HepG2 (cell line): ENCODE measurements around the gene OR7G3. TPM values are rescaled to one million over a fixed set of nuclear protein-coding genes. Genes with fewer than 3 reads are reported as not detected.
A peak's percentile ranks its signal among the peaks of the same experiment; 100 is the strongest.

Source experiments
- ARID2 ChIP-seq: sonication (generic); formaldehyde crosslinking; IDR thresholded peaks from 2 replicates; pipeline ENCODE4 v1.8.1; 2022; ENCODE audit warnings: mild to moderate bottlenecking, missing genetic modification reagents, borderline replicate concordance
- CBX1 ChIP-seq: IDR thresholded peaks from one replicate; pipeline ENCODE4 v1.6.1; 2016; ENCODE audit warnings: antibody characterized with exemption, low read depth
- CENPT ChIP-seq: sonication (generic); formaldehyde crosslinking; IDR thresholded peaks from 2 replicates; pipeline ENCODE4 v1.8.0; 2022; ENCODE audit warnings: low read depth, mild to moderate bottlenecking, moderate library complexity, missing genetic modification reagents
- GABPB1 ChIP-seq: IDR thresholded peaks from 2 replicates; pipeline ENCODE4 v1.6.1; 2016; ENCODE audit warnings: mild to moderate bottlenecking, missing genetic modification reagents, moderate library complexity, missing compliant biosample characterization
- GPN1 ChIP-seq: sonication (generic); formaldehyde crosslinking; IDR thresholded peaks from 2 replicates; pipeline ENCODE4 v1.5.1; 2020; ENCODE audit warnings: missing genetic modification reagents, borderline replicate concordance
- KLF11 ChIP-seq: IDR thresholded peaks from 2 replicates; pipeline ENCODE4 v1.6.1; 2016; ENCODE audit warnings: missing compliant biosample characterization
- KLF6 ChIP-seq: IDR thresholded peaks from 2 replicates; pipeline ENCODE4 v1.8.0; 2016; ENCODE audit warnings: missing biosample characterization, missing genetic modification reagents
- MXD1 ChIP-seq: sonication (generic); formaldehyde crosslinking; IDR thresholded peaks from 2 replicates; pipeline ENCODE4 v1.4.0; 2020; ENCODE audit warnings: mild to moderate bottlenecking, missing genetic modification reagents
- NFKB2 ChIP-seq: sonication (generic); formaldehyde crosslinking; IDR thresholded peaks from 2 replicates; pipeline ENCODE4 v1.4.0; 2020; ENCODE audit warnings: missing genetic modification reagents, borderline replicate concordance
- PAF1 ChIP-seq: IDR thresholded peaks from 2 replicates; pipeline ENCODE4 v1.6.1; 2016; ENCODE audit warnings: missing genetic modification reagents, missing compliant biosample characterization
- RXRA ChIP-seq: sonication (generic); formaldehyde crosslinking; IDR thresholded peaks from 2 replicates; pipeline ENCODE4 v1.5.1; 2020; ENCODE audit warnings: missing genetic modification reagents
- SOX5 ChIP-seq: IDR thresholded peaks from 2 replicates; pipeline ENCODE4 v1.6.1; 2016; ENCODE audit warnings: borderline replicate concordance
- SSRP1 ChIP-seq: IDR thresholded peaks from 2 replicates; pipeline ENCODE4 v1.6.1; 2016; ENCODE audit warnings: control low read depth
- XRCC5 ChIP-seq: fragments of 200-400 bp; formaldehyde crosslinking; optimal IDR thresholded peaks from 2 replicates; pipeline ENCODE3; 2017; ENCODE audit warnings: mild to moderate bottlenecking, low read length
- YY1 ChIP-seq: IDR thresholded peaks from 2 replicates; pipeline ENCODE4 v1.6.1; 2011; ENCODE audit warnings: low read length, low read depth, moderate library complexity, mild to moderate bottlenecking; ENCODE audit not compliant: insufficient read depth, insufficient replicate concordance
- ZC3H13 ChIP-seq: sonication (generic); formaldehyde crosslinking; IDR thresholded peaks from 2 replicates; pipeline ENCODE4 v1.8.1; 2023; ENCODE audit warnings: mild to moderate bottlenecking, missing genetic modification reagents, moderate library complexity
- ZFP41 ChIP-seq: sonication (generic); formaldehyde crosslinking; IDR thresholded peaks from 2 replicates; pipeline ENCODE4 v1.4.0; 2020; ENCODE audit warnings: mild to moderate bottlenecking, missing genetic modification reagents, borderline replicate concordance
- ZFP90 ChIP-seq: sonication (generic); formaldehyde crosslinking; IDR thresholded peaks from 2 replicates; pipeline ENCODE4 v1.8.0; 2022; ENCODE audit warnings: missing genetic modification reagents, mild to moderate bottlenecking, inconsistent platforms, borderline replicate concordance
- ZNF382 ChIP-seq: sonication (generic); formaldehyde crosslinking; IDR thresholded peaks from 2 replicates; pipeline ENCODE4 v1.5.0; 2020; ENCODE audit warnings: missing genetic modification reagents, mild to moderate bottlenecking, borderline replicate concordance
- ZNF431 ChIP-seq: sonication (generic); formaldehyde crosslinking; IDR thresholded peaks from 2 replicates; pipeline ENCODE4 v1.9.0; 2022; ENCODE audit warnings: missing genetic modification reagents, low read depth, mild to moderate bottlenecking, borderline replicate concordance
- ZNF687 ChIP-seq: sonication (generic); formaldehyde crosslinking; IDR thresholded peaks from 2 replicates; pipeline ENCODE4 v1.5.1; 2020; ENCODE audit warnings: mild to moderate bottlenecking, missing genetic modification reagents, moderate library complexity
- ZNF740 ChIP-seq: sonication (generic); formaldehyde crosslinking; IDR thresholded peaks from 2 replicates; pipeline ENCODE4 v1.4.0; 2020; ENCODE audit warnings: missing genetic modification reagents
- ZNF749 ChIP-seq: sonication (generic); formaldehyde crosslinking; IDR thresholded peaks from 2 replicates; pipeline ENCODE4 v1.8.0; 2022; ENCODE audit warnings: mild to moderate bottlenecking, missing genetic modification reagents, moderate library complexity, borderline replicate concordance
- ZNF883 ChIP-seq: sonication (generic); formaldehyde crosslinking; IDR thresholded peaks from 2 replicates; pipeline ENCODE4 v1.5.1; 2020; ENCODE audit warnings: mild to moderate bottlenecking, missing genetic modification reagents; ENCODE audit errors: not compliant biosample characterization
- ZNF891 ChIP-seq: sonication (generic); formaldehyde crosslinking; IDR thresholded peaks from 2 replicates; pipeline ENCODE4 v1.5.0; 2020; ENCODE audit warnings: mild to moderate bottlenecking, missing genetic modification reagents
- polyA plus RNA-seq, 8 experiments: library from polyadenylated mRNA; depleted of rRNA in 3 of 8; stranded (reverse) in 7 of 8; unstranded in 1 of 8; fragments of >200 nt; fragmentation: Illumina TruSeq in 4 of 8; extraction: Trizol in 4 of 8; gene quantifications; 2 replicates each; pipeline versions ENCODE4 v1.2.1 to v1.2.3, GENCODE V29; 2011 to 2016; ENCODE audit warnings: low read depth in 4 of 8, missing spikeins in 1 of 8, mixed read lengths in 1 of 8; ENCODE audit not compliant: insufficient read depth in 1 of 8
- total RNA-seq, 5 experiments: library from RNA; depleted of rRNA; stranded (reverse); fragments of >200 nt; fragmentation: Illumina TruSeq; extraction: Trizol; gene quantifications; 2 replicates each; pipeline ENCODE4 v1.2.3, GENCODE V29; 2016; ENCODE audit warnings: low read depth in 1 of 5

The OR7G3 gene
- total and polyA plus RNA-seq, 2 of the 13 experiments (the other 11 are each of a cell fraction or from before 2014, with no cell fraction given): not detected

- TF ChIP-seq ZNF687 (CRISPR knock-in tag) (peak; percentile 85), SOX5 (CRISPR knock-in tag) (0 out of 2 replicates have a peak, but pooled peaks have one; percentile 10), YY1 (peak; percentile 96), KLF6 (CRISPR knock-in tag) (peak; percentile 45; the same call in 1 of the 2 replicates), ZFP41 (CRISPR knock-in tag) (0 out of 2 replicates have a peak, but pooled peaks have one; percentile 69), ZNF883 (CRISPR knock-in tag) (peak; percentile 85), ZNF382 (CRISPR knock-in tag) (no peak), ZFP90 (CRISPR knock-in tag) (peak; percentile 78; the same call in 1 of the 2 replicates), GABPB1 (CRISPR knock-in tag) (peak; percentile 94), NFKB2 (CRISPR knock-in tag) (peak; percentile 82; the same call in 1 of the 2 replicates), XRCC5 (peak; percentile 47), ARID2 (CRISPR knock-in tag) (no peak), ZNF891 (CRISPR knock-in tag) (0 out of 2 replicates have a peak, but pooled peaks have one; percentile 53), CENPT (CRISPR knock-in tag) (peak; percentile 46; the same call in 1 of the 2 replicates), KLF11 (CRISPR knock-in tag) (no peak), SSRP1 (CRISPR knock-in tag) (0 out of 2 replicates have a peak, but pooled peaks have one; percentile 65), ZNF740 (CRISPR knock-in tag) (no peak), ZNF431 (peak; percentile 81; the same call in 1 of the 2 replicates), ZC3H13 (CRISPR knock-in tag) (no peak), RXRA (peak; percentile 64), ZNF749 (CRISPR knock-in tag) (no peak), GPN1 (CRISPR knock-in tag) (no peak), CBX1 (no peak), PAF1 (no peak), MXD1 (CRISPR knock-in tag) (peak; percentile 91)
Observed at GRCh38 chr19:9140159-9140874, 13.6 kb upstream of the OR7G3 start, which contains the start of gene ZNF317 (continued).
